ENCODE measurements around the gene IL1RAPL2.
A peak's percentile ranks its signal among the peaks of the same experiment; 100 is the strongest.
"Not testable (repeated sequence)": the region's sequence is repeated elsewhere in the genome, so short reads cannot be mapped to it uniquely, and the experiment has no call there.

Gene IL1RAPL2

DNA sequence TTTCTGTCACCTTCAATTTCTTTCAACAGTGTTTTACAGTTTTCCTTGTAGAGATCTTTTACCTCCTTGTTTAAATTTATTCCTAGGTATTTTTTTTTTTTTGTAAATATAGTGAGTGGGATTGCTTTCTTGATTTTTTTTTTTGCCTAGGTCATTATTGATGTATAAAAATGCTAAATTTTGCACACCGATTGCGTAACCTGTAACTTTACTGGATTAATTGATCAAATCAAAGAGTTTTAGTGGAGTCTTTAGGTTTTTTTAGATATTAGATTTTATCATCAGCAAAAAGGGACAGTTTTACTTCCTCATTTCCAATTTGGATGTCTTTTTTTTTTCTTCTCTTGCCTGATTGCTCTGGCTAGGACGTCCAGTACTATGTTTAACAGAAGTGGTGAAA, 613.6 kb downstream of the IL1RAPL2 start:
- DNase-seq (ENCODE audit: low read depth): no peak

DNA sequence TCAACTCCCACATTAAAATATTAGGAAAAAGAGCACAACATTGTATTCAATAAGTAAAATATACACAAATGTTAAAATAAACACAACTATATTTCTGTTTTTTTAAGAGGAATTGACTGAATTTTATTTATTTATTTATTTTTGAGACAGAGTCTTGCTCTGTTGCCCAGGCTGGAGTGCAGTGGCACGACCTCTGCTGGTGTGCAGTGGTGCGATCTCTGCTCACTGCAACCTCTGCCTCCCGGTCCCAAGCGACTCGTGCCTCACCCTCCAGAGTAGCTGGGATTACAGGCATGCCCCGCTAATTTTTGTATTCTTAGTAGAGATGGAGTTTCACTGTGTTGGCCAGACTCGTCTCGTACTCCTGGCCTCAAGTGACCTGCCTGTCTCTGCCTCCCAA, 623.1 kb downstream of the IL1RAPL2 start:
- DNase-seq (ENCODE audit: low read depth): no peak

DNA sequence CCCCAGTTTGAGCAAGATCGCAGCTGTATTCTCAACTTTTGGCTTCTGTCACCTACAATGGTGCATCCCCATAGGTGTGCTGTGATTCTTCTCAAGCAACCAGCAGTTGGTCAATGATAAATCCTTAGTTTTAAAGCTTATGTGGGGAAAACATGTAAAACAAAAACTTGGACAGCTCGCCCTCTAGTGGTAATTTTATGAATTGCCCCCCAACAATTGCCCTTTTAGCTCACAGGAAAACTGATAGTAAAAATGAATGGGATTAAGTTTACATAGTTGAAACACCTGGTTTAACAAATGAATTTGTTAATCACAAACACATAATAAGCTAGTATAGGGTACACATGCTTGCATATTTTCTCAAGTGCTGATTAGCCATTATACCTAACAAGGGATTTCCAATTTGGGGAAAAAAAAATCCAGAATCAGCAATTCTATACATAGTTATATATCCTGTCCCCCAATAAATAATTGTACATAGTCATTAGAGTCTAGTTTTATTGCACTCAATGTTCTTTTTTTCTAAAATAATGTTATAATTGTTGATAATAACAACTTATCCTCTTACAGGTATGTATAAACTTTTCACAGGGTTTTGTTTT, 624.4 kb downstream of the IL1RAPL2 start:
- DNase-seq (ENCODE audit: low read depth): peak; percentile 10

DNA sequence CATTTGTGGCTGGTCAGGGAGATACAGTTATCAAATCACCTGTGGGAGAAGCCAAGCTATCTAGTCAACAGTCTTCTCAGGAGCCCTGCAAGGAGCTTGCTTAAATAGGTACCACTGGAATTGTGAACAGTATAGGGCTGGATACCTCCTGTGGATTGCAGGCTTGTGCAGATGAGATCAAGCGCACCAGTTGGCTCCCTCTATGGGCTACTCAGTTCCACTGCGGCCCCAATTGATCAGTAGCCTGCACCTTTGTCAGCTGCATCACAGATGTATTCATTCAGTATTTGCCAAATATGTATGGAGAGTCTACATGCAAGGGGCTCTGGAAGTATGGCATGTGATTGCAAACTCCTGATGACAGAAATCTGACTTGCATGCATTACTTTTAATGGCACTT, 625.9 kb downstream of the IL1RAPL2 start:
- no peak for DNase-seq (ENCODE audit: low read depth)

DNA sequence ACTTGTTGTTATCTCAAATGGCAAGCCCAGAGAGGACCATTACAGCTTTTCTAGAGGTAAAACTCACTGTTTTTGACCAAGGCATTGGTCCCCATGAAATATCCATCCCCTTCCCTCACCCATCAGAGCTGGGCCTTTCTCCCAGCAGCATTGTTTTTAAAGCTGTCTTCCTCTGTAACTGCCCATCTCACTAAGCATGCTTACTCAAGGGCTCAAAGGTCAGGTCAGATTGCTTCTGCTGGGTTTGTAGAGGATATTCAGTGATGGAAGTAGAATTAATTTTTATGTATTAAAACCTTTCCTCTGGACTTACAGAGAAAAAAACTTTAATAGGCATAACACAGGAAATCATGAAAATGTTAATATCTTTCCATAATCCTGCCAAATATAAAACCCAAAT, 643.4 kb downstream of the IL1RAPL2 start:
- no peak for DNase-seq (ENCODE audit: low read depth)

DNA sequence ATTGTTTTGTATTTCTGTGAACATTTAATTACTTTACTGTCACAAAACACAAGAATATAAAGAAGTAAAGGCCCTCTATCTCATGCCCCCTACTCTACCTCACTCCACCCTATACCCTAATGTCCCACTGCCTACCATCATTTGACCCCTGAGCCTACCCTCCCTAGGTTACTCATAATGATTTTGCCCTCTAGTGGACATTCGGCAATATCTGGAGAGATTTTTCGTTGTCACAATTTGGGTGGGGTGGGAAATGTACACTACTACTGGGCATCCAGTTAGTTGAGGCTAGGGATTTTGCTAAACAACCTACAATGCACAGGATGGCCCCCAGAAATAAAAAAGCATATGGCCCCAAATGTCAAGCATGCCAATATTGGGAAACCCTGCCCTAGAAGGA, 644.3 kb downstream of the IL1RAPL2 start:
- no peak for DNase-seq (ENCODE audit: low read depth)

DNA sequence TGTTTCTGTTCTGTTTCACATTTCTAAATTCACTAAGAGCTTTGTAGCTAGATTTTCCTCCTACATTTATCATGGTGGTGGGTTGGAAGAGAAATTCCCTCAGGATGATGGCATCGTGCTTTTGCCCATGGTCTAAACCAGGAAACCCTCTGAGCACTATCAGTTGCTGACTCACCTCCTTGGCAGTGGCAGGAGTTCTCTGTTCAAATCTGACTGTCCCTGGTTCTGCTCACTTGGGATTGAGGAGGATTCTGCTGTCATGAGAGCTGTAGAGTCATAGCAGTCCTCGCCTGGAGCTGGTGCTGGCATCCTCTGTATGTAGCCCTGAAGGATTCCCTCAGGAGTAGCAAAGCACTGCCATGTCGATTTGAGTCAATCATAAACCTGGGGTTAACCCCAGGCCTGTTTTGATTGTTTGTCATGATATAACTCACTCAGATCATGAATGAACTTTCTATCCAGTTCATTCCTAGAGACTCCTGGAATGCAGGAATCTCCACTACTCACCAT, 645.1 kb downstream of the IL1RAPL2 start:
- DNase-seq (ENCODE audit: low read depth): no peak

DNA sequence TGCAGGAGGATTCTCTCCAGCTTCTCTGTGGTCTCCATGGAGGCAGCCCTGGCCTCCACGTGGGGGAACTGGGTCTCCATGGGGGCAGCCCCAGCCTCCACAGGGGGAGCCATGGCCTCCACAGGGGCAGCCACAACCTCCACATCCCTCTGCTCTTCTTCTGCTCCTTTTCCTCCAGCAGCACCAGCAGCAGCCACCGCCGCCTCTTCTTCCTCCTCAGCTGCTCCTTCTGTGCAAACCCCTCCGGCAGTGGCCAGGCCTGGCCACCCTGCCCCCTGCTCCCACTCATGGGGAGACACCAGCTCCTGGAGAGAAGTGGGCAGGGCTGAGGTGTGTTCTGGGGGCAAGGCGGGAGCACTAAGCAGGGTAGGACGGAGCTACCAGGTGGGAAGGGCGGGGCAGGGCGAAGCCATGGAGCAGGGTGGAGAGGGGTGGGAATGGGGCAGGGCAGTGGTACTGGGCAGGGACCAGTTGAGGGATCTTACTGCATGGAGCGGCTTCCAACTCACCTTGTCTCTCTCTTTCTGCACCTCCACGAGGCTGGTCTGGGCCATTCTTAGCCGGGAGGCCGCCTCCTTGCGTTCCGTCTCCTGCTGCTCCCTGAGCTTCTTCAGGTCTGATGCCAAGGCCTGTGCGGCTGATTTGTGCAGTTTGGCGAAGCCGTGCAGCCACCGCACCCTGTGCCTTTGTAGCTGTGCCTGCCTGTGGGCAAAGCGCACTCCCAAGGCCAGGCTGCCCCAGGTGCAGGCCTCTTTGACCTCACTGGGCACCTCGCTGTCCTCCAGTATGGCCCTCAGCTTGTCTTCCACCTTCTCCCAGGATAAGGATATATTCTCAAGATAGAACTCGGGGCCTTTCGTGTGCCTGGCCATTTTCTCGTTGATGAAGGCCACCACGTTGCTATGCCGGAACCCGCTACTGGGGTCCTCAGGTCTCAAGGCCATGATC, 653.7 kb downstream of the IL1RAPL2 start:
- no peak for DNase-seq (ENCODE audit: low read depth)

DNA sequence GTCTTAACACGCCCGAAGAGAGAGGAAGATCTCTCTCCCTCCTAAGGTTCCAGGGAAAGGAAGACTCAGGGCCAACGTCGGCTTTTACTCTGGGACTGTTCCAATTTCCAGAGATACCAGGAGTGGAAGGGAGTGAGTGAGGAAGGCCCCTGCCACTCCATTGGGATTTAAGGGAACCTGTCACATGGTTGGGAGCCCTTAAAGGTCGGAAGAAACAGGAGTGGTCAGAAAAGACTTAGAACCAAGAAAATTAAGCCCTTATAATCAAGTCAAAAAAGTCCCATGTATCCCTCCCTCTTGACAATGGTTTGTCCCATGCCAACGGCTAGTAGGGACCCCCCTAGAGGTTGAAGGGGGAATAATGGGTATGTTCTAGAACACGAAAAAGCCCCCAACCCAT, 654.6 kb downstream of the IL1RAPL2 start, which contains the start of gene TEX13A:
TSS of gene TEX13A (minus strand) at position 59 of the 400 bp plus-strand sequence. CDS start 297 bp downstream, outside the sequence.
- no peak for DNase-seq (ENCODE audit: low read depth)

DNA sequence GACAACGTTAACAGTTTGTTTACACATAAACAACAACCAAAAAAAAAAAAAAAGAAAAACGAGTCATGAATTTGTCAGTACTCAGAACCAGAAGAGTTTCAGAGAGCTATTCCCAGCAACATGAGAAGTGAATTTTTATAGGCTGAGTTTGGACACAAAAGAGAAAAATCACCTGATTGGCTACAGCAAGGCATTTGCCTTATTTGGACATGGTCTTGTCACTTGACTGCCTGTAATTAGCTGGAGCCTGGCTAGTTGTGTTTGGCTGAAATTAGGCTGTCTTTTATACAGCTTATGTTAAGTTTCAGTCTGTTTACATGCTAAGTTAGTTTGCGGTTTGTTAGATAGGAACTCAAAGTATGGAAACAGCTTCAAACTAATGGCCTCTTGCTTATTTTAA, 655.4 kb downstream of the IL1RAPL2 start:
- no peak for DNase-seq (ENCODE audit: low read depth)

DNA sequence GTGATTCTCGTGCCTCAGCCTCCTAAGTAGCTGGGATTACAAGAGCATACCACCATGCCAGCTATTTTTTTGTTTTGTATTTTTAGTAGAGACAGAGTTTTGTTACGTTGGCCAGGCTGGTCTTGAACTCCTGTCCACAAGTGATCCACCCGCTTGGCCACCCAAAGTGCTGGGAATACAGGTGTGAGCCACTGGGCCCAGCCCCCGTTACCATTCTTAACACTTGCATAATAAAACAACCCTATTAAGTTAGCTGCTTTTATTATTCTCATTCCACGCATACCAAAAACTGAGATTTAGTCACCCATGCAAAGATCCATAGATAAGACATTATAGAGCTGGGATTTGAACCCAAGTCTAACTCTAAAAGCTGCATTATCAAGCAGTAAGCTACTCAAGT, 660.5 kb downstream of the IL1RAPL2 start:
- DNase-seq (ENCODE audit: low read depth): no peak

DNA sequence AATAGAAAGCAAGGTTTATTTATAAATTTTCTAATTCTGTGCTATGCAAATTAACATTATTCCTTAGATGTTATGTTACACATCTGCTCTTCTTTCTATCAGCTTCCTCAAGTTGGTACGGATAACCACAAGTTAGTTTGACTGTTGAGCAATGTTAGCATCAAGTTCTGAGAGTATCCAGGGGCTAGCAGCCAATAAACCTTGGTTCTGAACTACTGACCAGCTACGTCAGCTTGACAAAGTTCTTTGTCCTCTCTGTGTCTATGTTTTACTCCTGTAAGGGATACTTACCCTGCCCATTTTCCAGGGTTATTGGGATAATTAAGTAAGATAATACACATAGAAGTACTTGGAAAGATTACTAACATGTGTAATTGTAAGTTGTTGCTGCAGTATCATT, 662.6 kb downstream of the IL1RAPL2 start:
- no peak for DNase-seq (ENCODE audit: low read depth)

DNA sequence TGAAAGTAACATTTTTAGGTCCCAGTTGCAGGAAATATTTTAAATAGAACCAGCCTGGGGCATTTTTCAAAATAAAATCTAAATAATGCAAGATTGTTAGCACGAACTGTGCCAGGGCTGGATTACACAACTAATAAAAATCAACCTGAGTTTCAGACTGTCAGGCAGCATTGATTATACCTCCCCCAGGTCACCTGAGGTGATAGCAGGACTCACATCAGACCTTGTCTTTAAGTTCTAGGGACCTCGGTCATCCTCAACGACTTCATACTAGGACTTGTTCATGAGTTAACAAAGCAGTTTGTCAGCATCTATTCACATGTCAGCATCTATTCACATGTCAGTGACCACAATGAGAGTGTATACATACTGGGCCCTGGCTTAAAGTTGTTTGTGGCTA, 663.1 kb downstream of the IL1RAPL2 start:
- no peak for DNase-seq (ENCODE audit: low read depth)

DNA sequence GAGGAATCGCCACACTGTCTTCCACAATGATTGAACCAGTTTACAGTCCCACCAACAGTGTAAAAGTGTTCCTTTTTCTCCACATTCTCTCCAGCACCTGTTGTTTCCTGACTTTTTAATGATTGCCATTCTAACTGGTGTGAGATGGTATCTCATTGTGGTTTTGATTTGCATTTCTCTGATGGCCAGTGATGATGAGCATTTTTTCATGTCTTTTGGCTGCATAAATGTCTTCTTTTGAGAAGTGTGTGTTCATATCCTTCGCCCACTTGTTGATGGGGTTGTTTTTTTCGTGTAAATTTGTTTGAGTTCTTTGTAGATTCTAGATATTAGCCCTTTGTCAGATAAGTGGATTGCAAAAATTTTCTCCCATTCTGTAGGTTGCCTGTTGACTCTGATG, 671.4 kb downstream of the IL1RAPL2 start:
- not testable (repeated sequence) for DNase-seq (ENCODE audit: low read depth)

DNA sequence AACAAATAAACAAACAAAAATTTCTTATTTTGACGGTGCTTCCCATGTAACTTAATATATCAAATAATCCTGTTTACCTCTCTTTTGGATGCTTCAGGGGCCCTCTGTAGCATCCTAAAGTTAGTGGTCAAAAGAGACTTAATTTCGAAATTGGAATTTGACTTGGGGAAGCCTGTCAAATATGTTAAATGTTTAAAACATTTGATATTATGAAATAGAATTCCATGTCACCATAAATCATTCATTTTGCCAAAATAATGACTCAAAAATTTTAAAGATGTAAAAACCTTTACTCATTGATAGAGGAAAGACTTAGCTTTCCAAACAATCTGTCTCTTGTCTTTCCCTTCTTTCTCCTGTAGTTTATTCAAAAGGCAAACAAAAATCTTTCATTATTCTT, 675.1 kb downstream of the IL1RAPL2 start:
- no peak for DNase-seq (ENCODE audit: low read depth)

DNA sequence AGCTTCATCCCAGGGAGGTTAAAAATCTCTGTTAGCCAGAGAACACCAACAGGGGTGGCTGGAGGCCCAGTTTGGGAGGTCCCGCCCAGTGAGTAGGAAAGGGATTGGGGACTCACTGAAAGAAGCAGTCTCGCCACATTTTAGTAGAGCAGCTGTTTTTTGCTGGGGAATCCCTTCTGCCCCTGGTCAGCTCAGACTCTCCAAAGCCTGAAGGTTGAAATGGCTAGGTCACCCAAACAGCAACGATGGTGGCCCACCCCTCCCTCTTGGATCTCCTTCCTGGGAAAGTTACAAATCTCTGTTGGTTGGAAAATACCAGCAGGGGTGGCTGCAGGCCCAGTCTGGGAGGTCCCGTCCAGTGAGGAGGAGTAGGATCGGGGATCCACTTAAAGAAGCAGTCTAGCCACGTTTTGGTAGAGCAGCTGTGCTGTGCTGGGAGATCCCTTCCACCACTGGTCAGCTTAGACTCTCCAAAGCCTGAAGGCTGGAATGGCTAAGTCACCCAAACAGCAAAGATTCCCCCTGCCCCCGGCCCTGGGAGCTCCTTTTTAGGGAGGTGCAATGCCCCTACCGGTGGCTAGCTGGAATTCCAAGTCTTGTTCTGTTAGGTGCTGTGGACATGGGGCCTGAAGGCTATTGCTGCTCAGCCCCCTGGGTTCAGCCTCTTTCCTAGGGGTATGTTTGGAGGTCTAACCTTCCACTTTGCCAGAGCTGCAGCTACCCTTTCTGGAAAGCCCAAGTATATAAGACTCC, 694.5 kb downstream of the IL1RAPL2 start:
- no peak for DNase-seq (ENCODE audit: low read depth)

DNA sequence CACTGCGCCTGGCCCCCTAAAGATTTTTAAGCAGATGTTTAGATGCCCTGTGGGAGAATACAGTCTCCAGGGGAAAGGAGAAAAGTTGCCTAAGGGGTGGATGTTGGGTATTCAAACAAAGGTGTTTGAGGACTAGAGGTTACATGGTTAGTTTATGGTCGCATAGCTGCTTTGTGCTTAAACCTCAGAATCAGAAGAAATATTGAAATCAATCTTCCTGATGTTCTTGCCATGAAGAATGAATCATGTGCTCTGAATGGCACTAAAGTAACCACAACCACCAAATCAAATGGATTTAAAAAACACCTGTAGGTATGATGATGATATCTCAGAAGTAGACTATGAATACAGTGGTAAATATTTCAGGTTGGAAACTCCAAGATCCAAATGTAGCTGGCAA, 697.2 kb downstream of the IL1RAPL2 start:
- DNase-seq (ENCODE audit: low read depth): no peak

DNA sequence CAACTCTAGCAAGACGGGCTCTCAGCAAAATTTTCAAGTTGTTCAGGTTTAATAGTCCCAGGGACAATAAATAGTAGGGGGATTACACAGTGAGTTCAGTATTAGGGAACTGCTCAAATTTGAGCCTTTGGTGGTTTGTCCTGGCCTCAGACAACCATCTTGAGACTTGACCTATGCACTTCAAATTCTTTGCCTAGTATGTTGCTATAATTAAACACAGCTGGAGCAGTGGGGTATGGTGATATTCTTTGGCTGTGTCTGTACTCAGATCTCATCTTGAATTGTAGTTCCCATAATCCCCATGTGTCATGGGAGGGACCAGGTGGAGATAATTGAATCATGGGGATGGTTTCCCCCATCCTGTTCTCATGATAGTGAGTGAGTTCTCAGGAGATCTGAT, 697.8 kb downstream of the IL1RAPL2 start:
- no peak for DNase-seq (ENCODE audit: low read depth)

DNA sequence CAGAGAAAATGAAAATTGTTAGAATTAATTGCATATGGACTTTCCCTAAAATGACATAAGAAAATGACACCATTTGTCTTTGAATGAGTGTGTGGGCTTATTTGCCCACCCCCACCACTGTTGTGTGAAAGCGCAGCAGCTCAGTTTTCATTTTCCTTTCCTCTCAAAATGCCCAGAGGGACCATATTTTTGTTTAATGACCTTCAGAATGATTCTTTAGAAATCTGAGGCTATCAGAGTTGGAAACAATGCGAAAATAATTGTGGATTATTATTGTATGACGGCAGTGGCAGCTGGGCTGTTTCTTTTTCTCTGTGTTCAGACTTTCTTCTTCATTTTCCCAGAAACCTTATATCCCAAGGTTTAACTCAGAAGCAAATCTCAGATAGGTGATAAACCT, 699.1 kb downstream of the IL1RAPL2 start:
- DNase-seq (ENCODE audit: low read depth): no peak

DNA sequence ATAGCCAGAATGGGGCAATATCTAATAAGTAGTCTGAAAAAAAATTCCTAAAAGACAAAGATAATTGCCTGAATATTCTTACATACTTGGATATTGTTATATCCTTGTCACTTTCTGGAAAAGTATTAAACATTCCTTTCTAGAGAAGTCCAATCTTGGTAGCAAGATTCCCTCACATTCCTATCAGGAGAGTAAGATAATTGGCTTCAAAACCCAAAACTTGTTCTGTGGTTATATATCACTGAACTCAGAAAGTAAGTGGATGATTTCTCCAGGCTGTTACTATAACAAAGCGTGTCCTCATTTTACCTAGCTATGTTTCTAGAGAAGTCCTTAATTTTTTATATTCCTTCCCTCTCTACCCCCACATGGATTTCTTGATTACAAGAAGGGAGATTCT, 700.5 kb downstream of the IL1RAPL2 start:
- DNase-seq (ENCODE audit: low read depth): peak; percentile 6

DNA sequence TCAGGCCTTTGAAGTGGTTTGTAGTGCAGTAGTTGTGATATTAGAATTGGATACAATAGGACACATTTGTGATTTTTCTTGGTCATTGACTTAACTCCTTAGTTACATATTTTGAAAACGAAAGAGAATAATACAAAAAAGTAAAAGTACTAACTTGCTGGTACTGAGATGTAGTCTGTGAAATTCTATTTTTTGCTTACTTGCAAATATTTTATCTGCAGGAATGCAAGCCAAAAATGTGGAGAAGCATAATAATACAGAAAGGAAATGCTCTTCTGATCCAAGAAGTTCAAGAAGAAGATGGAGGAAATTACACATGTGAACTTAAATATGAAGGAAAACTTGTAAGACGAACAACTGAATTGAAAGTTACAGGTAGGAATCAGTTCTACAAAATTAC, 701.2 kb downstream of the IL1RAPL2 start:
- DNase-seq (ENCODE audit: low read depth): no peak

DNA sequence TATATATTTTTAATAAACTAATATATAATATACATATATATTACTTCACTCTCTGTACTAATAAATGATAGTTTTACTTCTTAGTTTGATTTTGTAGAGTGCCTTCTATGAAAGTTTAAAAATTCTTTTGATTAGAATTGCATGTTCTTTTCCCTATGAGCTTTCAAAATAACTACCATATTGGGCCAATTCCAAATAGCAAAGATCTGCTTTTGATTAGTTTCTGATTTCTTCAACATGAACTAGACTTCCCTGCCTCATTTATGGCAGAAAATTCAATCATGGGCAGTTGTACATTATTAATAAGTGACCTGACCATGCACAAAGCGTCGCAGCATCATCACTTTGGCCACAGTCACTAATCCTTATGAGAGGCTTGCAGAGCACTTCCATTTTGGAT, 703.4 kb downstream of the IL1RAPL2 start:
- no peak for DNase-seq (ENCODE audit: low read depth)

DNA sequence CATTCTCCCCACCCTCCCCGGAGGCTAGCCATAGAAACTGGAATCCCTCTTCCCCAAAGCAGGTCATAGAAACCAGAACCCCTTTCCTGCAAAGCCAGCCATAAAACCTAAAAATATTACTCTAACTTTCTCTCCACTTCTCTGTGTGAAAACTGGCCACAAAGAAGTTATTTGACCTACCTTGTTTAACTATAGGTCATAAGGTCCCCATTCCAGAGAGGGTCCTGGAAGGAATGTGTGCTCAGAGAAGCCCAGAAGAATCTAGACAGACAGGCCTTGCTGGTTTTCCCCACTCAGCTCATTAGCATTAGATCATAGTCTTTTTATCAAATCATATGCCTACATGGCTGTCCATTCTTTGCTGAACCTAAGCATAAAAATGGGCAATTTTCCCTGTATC, 707.3 kb downstream of the IL1RAPL2 start:
- DNase-seq (ENCODE audit: low read depth): no peak
